Measurements from ENCODE around the gene XPNPEP1.

Gene XPNPEP1

GRCh38 chr10:109947111-109947920, 24.0 kb upstream of the XPNPEP1 start:
- DNase-seq (ENCODE audit: low read depth), result no peak

- DNase-seq (ENCODE audit: low read depth), result no peak
Observed at GRCh38 chr10:109946680-109947079, 23.4 kb upstream of the XPNPEP1 start.

GRCh38 chr10:109945473-109946177, 22.3 kb upstream of the XPNPEP1 start:
- DNase-seq (ENCODE audit: low read depth), result no peak

GRCh38 chr10:109944613-109945012, 21.3 kb upstream of the XPNPEP1 start:
- DNase-seq (ENCODE audit: low read depth), result no peak

GRCh38 chr10:109941236-109941862, 18.0 kb upstream of the XPNPEP1 start:
- no peak for DNase-seq (ENCODE audit: low read depth)

- no peak for DNase-seq (ENCODE audit: low read depth)
Observed at GRCh38 chr10:109940553-109940952, 17.2 kb upstream of the XPNPEP1 start.

- no peak for DNase-seq (ENCODE audit: low read depth)
Observed at GRCh38 chr10:109940117-109940516, 16.8 kb upstream of the XPNPEP1 start.

GRCh38 chr10:109939315-109939961, 16.1 kb upstream of the XPNPEP1 start:
- DNase-seq (ENCODE audit: low read depth), result no peak

- DNase-seq (ENCODE audit: low read depth), result no peak
Observed at GRCh38 chr10:109937460-109938065, 14.3 kb upstream of the XPNPEP1 start.

GRCh38 chr10:109934958-109935793, 11.9 kb upstream of the XPNPEP1 start:
- no peak for DNase-seq (ENCODE audit: low read depth)

GRCh38 chr10:109933984-109934565, 10.8 kb upstream of the XPNPEP1 start:
- DNase-seq (ENCODE audit: low read depth), result no peak

GRCh38 chr10:109932968-109933367, 9.7 kb upstream of the XPNPEP1 start:
- DNase-seq (ENCODE audit: low read depth), result no peak

- no peak for DNase-seq (ENCODE audit: low read depth)
Observed at GRCh38 chr10:109932391-109932790, 9.1 kb upstream of the XPNPEP1 start.

GRCh38 chr10:109931163-109931562, 7.9 kb upstream of the XPNPEP1 start:
- DNase-seq (ENCODE audit: low read depth), result no peak

GRCh38 chr10:109929501-109930219, 6.3 kb upstream of the XPNPEP1 start:
- no peak for DNase-seq (ENCODE audit: low read depth)

GRCh38 chr10:109928475-109928891, 5.2 kb upstream of the XPNPEP1 start:
- no peak for DNase-seq (ENCODE audit: low read depth)

GRCh38 chr10:109926825-109927224, 3.5 kb upstream of the XPNPEP1 start:
- DNase-seq (ENCODE audit: low read depth), result no peak

- no peak for DNase-seq (ENCODE audit: low read depth)
Observed at GRCh38 chr10:109926061-109926745, 2.9 kb upstream of the XPNPEP1 start.

GRCh38 chr10:109924967-109925620, 1.8 kb upstream of the XPNPEP1 start:
- no peak for DNase-seq (ENCODE audit: low read depth)
